SIG-M5 treated with dmso at 0.1 percent for 504 hours (cell line): ENCODE measurements around the gene CEMP1.
A peak's percentile ranks its signal among the peaks of the same experiment; 100 is the strongest.
"Not testable (repeated sequence)": the region's sequence is repeated elsewhere in the genome, so short reads cannot be mapped to it uniquely, and the experiment has no call there.

Experiments
- DNase-seq: peaks from one replicate; lab custom pipeline; 2025; ENCODE audit not compliant: unreplicated experiment; lab: John Stamatoyannopoulos, UW

The CEMP1 gene

DNA sequence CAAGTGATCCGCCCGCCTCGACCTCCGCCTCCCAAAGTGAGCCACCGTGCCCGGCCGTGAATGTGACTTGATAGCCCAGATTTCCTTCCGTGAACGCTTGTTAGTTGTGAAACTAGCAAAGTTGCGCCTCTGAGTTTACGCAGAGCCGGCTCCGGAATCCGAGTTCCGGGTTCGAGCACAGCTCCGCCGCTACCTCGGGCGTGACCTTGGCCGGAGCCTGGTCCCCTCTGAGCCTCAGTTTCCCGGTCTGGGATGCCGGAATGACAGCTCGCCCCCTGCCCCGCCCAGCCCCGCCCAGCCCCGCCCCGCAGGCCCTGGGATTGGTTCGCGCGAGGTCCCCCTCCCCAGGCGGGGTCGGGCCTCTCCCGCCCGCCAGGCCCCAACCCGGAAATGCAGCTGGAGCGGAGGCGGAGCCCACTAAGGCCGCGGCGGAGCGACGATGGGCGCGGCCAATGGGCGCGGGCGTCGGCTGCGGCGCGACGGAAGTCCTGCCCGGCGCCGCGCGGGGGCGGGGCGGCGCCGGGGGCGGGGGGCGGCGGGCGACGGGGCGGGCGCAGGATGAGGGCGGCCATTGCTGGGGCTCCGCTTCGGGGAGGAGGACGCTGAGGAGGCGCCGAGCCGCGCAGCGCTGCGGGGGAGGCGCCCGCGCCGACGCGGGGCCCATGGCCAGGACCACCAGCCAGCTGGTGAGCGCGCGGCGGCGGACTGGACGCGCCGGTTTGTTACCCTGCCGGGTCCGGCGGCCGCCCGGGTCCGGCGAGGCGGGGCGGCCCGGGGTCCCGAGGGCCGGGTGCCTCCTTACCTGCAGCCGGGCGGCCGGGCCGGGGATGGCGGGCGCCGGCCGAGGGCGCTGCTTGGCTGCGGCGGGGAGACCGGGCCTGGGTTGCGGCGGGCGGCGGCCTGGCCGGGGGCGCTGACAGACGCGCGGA is 6.5 kb upstream of the CEMP1 start, which contains the start of gene PDPK1:
PDPK1 (plus strand) TSS at position 571 of the 929 bp plus-strand sequence; CDS start at position 663, 92 bp downstream.
- peak; percentile 87 for DNase-seq

DNA sequence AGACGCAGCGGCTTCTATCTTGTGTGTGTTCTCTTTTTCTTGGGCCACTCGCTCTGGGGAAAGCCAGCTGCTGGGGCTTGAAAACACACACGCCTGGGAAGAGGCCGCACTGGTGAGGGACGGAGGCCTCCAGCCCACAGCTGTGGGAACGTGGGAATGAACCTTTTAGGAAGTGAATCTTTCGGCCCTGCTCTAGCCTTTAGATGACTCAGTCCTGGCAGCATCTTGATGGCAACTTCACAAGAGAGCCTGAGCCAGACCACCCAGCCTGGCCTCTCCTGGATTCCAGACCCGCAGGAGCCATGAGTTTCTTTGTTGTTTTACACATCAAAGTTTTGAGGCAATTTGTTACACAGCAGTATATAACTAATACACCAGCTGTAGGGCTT is 4.4 kb upstream of the CEMP1 start:
- peak; percentile 64 for DNase-seq

DNA sequence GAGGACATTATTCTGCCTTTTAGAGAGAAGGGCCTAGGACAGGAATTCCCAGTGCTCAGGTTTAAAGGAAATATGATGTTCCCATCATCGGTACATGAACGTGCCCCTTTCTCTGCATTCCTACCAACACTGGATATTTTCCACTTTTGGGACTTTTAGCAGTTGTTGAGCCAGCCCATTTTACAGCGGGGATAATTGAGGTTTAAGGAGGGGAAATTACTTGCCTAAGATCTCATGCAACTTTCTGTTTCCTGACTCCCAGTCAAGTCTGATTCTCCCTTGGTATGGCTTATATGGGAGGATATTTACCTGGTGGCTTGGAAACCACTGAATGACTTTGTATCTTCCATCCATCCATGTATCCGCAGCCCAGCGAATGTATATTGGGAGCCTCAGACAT is 3.1 kb upstream of the CEMP1 start:
- not testable (repeated sequence) for DNase-seq

DNA sequence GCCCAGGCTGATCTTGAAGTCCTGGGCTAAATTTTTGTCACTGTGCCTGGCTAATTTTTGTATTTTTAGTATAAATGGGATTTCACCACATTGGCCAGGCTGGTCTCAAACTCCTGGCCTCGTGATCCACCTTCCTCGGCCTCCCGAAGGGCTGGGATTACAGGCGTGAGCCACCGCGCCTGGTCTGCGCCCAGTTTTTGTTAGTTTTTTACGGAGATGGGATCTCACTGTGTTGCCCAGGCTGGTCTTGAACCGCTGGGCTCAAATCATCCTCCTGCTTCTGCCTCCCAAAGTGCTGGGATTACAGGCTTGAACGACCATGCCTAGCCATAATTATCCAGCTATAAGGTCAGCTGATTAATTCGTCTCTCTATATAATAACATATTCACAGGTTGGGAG is 2.7 kb upstream of the CEMP1 start:
- no peak for DNase-seq

DNA sequence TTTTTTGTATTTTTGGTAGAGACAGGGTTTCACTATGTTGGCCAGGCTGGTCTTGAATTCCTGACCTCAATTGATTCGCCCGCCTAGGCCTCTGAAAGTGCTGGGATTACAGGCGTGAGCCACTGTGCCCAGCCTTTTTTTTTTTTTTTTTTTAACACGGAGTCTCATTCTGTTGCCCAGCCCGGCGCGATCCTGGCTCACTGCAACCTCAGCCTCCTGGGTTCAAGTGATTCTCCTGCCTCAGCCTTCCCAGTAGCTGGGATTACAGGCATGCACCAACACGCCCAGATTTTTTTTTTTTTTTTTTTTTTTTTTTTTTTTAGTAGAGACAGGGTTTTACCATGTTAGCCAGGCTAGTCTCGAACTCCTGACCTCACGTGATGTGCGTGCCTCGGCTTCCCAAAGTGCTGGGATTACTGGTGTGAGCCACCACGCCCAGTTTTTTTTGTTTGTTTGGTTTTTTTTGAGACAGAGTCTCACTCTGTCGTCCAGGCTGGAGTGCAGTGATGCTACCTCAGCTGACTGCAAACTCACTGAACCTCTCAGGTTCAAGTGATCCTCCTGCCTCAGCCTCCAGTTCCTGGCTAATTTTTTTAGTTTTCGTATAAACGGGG is 2.0 kb upstream of the CEMP1 start:
- not testable (repeated sequence) for DNase-seq

DNA sequence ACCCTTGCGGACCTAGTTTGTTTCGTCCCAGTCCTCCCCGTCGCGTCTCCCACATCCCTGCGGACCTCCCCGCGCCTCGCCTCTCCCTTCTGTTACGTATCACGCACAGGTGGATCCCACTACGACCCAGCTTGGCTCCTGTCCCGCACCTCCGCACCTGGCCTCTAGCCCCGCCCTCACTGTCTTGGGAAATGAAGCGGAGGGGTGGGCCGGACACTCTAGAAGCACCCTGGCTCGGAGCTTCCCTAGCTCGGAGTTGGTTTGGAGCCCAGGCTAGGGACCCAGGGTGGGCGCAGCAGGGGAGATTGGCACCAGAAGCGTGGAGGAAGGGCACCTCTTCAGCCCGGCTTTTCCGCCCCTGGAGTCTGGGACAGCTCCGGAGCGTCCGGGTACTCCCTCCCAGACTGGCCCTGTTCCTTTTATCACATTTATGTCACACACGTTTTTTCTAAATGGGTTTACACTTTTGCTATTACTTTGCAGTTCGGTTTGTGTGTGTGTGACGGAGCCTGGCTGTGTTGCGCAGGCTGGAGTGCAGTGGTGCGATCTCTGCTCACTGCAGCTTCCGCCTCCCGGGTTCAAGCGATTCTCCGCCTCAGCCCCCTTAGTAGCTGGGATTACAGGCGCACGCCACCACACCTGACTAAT is 1.4 kb upstream of the CEMP1 start:
- peak; percentile 58 for DNase-seq

DNA sequence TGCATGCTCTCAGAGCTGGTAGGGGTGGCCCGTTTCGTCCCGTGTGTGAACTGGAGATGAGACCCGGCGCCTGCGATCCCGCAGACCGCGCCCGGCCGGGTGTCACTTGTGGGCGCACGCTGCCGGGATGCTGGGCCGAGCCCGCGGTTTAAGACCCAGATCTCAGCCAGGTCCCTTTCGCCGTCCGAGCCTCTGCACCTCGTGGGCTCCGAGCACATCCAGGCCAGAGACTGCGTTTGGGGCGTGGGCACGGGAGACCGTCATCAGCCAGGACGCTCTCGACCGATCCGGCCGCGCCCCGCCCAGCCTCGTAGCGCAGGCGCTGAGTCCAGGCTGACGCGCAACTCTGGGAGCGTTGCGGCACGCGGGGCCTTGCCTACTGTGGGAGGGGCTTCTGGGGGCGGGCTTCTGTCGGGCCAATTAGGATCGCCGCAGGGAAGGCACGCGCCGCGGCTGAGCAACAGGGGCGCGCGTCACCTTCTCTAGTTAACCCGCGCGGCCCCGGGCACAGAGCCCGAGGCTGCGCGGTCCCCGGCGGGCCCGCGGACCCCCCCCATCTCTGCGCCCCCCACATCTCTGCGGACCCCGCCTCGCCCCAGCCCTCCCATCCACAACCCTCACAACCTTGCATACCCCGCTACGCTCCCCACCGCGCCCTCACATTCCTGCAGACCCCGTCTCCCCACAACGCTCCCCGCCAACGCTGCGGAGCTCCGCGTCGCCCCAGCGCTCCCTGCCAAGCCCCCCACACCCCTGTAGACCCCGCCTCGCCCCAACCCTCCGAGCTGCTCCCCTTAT is 687 bp upstream of the CEMP1 start:
- DNase-seq: peak; percentile 94

DNA sequence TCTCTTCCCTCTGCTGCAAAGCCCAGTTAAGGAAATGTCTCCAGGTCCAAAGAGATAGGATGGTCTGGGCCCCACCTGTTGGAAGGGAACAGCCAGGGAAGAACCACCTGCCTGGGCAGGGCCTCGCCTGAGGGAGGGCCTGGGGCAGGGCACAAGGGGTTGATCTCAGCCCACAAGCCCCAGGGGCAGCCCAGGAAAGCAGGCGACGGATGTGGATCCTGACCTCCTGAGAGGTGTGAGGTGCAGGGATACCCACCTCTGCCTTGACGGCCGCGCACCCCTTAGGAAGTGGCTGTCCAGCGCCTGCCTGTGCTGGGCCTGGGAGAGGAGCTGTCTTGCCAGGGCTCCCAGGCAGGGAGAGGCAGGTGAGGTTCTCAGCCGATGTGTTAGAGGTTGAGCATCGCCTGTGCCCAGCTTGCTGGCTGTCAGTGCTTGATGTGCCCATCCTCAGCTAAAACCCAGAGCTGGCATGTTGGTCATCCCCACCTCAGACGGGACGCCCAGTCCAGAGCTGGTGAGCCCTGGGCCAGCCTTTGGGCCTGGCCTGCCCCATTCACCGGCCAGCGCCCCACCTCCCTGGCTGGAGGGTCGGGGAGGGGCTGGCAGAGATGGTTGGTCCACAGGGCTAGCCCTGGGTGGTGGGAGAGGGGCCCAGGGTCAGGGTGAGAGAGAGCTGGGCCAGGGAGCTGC is 434 bp downstream of the CEMP1 start:
- no peak for DNase-seq

DNA sequence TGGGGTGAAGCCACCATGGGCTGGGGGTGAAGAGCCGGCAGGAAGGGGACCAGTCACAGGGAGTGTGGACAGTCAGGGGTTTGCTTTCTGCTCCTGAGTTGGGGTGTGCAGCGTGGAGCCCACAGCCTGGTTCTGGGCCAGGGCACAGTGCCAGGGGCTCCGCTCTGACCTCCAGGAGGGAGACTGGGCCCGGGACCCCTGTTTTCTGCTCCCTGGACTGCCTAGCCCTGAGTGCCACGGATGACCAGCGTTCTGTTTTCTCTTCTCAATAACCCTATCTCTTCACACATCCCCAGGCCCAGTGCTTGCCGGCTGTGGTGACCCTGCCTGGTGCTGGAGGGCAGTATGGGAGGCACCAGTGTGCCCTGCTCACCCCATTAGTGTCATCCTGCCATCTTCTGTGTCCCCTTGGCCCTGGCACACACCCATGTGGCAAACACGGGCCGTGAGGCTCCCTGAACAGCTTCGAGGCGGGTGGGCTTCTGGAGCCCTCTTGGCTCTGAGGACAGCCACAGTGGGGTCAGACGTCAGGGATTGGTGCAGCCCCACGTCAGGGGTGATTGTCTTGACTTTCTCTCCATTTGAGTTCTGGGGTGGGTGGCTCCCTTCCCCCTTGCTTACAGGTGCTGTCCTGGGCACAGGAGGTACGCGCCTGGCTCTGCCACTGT is 1.1 kb downstream of the CEMP1 start:
- no peak for DNase-seq

DNA sequence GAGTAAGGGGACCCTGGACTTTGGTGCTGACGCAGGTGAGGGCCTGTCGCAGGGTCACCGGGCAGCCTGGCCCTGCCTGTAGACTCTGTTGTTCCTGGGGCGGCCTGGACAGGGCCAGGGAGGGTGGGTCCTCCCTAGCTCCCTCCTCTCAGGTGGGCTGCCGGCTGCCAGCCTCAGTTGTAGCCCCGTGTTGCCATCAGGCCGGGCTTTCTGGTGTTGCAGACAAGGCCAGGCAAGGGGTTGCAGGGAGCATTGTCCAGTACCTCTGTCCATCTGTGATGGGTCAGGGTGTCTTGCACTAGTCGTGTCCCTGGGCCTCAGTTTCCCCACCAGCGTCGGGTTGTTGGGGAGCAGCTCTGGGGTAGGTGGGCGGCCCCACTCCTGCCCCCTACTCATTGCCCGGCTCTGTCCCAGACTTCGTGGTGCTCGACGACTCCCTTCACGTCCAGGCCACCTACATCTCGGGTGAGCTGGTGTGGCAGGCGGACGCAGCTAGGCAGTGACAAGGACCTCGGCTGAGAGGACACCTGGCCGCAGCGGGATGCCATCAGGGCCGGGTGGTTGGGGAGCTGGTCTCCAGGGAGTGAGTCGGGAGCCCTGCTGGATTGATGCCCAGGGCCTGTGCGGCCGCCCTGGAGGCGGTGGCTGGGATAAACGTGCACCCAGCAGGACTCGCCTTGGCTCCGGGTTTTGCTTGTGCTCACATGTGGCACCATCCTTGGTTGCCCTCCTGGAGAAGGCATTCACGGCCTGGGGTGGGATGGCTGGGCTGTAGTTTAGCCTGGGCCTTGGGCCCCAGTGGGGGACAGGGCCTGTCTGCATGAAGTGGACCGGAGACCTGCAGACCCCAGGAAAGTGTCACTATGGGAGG is 1.9 kb downstream of the CEMP1 start:
- no peak for DNase-seq

DNA sequence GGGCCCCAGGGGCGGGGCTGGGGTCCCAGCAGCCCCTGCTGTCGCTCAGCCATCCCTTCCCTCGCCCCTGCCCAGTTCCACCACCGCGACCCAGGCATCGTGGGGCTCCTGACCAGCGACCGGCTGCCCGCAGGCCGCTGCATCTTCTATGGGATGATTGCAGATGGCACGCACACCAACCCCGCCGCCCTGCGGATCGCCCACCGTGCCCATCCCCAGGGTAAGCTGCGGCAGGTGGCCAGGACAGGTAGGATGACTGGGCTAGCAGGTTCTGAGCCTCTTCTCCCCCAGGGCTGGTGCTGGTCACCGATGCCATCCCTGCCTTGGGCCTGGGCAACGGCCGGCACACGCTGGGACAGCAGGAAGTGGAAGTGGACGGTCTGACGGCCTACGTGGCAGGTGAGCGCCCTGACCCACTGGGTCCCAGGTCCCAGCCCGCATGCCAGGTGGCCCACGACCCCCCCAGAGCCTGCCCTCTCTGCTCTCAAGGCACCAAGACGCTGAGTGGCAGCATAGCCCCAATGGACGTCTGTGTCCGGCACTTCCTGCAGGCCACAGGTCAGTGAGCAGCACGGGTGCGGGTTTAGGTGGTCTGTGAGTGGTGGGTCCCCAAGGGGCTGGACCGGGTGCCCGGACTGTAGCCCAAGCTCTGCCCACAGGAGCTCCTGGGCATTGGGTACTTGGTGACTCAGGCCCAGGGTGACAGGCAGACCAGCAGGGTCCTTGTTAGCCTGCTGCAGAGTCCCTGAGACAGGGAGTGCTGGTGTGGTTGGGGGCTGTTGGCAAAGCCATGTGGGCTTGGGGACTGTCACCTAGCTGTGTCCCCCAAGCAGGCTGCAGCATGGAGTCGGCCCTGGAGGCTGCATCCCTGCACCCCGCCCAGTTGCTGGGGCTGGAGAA is 2.8 kb downstream of the CEMP1 start:
- no peak for DNase-seq

DNA sequence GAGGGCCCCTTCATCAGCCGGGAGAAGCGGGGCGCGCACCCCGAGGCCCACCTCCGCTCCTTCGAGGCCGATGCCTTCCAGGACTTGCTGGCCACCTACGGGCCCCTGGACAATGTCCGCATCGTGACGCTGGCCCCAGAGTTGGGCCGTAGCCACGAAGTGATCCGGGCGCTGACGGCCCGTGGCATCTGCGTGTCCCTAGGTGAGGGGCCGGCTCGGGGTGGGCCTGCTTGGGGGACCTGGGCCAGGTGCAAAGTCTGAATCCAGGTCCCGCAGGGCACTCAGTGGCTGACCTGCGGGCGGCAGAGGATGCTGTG is 3.5 kb downstream of the CEMP1 start:
- DNase-seq: no peak

DNA sequence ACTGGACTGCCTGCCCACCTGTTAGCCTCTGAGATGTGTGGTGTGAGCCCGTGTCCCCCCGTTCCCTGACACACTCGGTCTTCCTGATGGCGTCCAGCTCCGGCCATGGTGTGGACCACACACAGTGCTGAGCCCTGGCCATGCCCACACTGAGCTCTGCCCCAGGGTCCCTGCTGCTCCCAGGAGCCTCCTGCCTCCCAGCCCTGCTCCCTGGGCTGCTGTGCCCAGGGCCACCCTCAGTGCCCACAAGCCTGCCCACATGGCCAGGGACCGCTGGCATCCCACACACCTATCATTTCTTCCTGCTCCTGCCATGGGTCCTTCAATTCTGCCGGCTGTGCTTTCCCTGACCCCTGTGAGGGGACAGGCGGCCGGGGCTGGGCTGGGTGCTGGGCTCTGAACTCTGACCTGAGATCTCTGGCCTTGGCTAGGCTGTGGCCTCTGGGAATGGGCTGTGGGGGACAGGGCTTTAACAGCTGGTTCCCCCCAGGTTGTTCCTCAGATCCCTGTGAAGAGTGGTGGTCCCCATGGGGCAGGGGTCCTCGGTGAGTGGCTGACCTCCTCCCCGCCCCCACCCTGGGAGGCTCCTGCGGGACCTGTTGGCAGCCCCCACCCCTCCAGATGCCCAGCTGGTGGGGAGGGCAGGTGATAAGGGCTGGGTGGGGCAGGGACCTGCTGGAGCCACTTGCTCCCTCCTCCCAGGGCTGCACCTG is 4.0 kb downstream of the CEMP1 start:
- no peak for DNase-seq

DNA sequence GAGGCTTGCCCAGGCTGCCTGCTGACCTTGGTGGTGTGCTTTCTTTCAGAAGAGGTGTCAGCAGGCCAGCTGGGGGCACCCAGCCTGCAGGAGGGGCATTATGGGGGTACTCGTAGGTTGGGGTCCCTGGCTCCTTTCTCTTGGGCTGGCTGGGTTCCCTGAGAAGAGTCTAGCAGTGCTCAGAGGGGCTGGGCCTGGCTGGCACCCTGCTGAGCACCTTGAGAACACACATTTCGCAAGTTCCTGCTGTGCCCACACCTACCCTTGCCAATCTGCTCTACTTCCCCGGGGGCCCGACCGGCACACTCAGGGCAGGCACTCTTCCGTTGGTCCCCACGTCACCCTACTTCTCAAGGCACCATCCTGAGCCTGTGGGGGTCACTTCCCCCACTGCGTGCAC is 5.1 kb downstream of the CEMP1 start:
- DNase-seq: no peak

DNA sequence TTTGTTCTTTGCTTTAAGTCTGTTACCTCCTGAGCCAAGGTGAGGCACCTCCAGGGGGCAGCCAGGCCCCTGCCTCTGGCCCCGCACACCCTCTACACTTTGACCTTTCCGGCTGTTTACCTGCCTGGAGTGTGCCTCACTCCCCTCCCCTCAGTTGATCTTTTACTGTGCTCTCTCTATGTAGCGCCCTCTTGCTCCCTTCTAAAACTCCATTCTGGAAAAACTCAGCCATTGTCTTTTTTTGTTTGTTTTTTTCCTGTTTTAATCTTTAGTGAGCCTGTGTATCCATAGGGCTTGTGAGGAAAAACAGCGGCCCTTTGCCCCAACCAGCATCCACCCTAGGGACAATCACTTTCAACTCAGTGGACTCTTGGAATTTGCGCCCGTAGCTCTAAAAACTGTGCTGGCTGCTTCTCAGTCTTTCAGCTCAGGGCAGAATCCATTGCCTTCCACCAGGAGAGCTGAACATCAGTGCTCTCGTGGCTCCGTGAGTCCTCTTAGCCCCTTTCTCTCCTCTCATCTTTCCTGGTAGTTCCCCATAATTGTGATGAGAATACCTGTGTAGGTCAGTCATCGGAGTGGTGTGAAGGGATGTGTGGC is 6.8 kb downstream of the CEMP1 start:
- DNase-seq: no peak

DNA sequence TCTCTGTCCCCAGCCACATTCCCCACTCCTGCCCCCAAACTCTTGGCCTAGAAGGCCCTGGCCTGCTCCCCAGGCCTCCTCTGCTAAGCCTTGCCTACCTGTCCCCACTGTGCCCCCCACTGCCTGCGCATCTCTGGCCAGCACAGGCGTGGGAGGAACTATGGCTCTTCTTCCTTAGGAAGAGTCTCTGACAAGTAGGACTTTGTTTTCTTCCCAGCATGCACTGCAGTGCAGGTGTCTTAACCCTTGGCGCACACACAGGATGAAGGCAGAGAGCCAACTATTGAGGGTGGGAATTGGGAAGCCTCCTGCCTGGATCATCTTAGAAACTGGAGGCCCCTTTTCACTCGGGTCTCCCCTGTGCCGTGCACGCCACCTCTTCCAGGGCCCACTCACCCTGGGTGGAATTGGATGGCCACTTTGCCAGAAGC is 7.4 kb downstream of the CEMP1 start:
- no peak for DNase-seq
